K562 (cell line): ENCODE data around the gene NKG7. TPM values are rescaled to one million over a fixed set of nuclear protein-coding genes. Genes with fewer than 3 reads are reported as not detected.

Experiments
- BCLAF1 ChIP-seq, 2 experiments: fragments of 450-650 bp in 1 of 2; IDR thresholded peaks; 2 replicates each; pipeline ENCODE4 v1.6.1; 2011 to 2017; ENCODE audit warnings: low read depth in 2 of 2, antibody characterized with exemption in 1 of 2, borderline replicate concordance in 1 of 2, low read length in 1 of 2, mild to moderate bottlenecking in 1 of 2, mixed read lengths in 1 of 2; ENCODE audit not compliant: control insufficient read depth in 1 of 2
- CXXC5 ChIP-seq: fragments of 250-450 bp; sonication (Bioruptor Pico); IDR thresholded peaks from 2 replicates; pipeline ENCODE4 v1.8.0; 2022; ENCODE audit warnings: inconsistent platforms, mild to moderate bottlenecking, moderate library complexity
- GATA2 ChIP-seq: sonication (generic); formaldehyde crosslinking; IDR thresholded peaks from 2 replicates; pipeline ENCODE4 v1.4.0; 2020; ENCODE audit warnings: mild to moderate bottlenecking, missing genetic modification reagents
- SOX6 ChIP-seq: fragments of 450-650 bp; IDR thresholded peaks from 2 replicates; pipeline ENCODE4 v1.6.1; 2014; ENCODE audit warnings: mild to moderate bottlenecking
- TEAD1 ChIP-seq, 2 experiments: fragments of 450-650 bp in 1 of 2; sonication (generic) in 1 of 2; formaldehyde crosslinking; IDR thresholded peaks; 2 replicates each; pipeline versions ENCODE4 v1.4.0 to v1.8.0; 2020 to 2022; ENCODE audit warnings: mild to moderate bottlenecking in 2 of 2, missing genetic modification reagents in 1 of 2
- polyA plus RNA-seq, 8 experiments: library from polyadenylated mRNA; depleted of rRNA in 4 of 8; stranded (reverse) in 5 of 8; unstranded in 3 of 8; fragments of >200 nt; fragmentation: Nextera tagmentation in 2 of 8; fragmentation: Illumina TruSeq in 1 of 8; extraction: Ambion mirVana in 2 of 8; extraction: Trizol in 1 of 8; gene quantifications; 2 replicates each; pipeline versions ENCODE4 v1.2.1 to v1.2.3, GENCODE V29; 2011 to 2014; ENCODE audit warnings: inconsistent platforms in 1 of 8, missing spikeins in 1 of 8
- total RNA-seq, 7 experiments: library from RNA; depleted of rRNA in 6 of 7; stranded (reverse); fragments of >200 nt in 6 of 7; fragmentation: Illumina TruSeq in 2 of 7; extraction: Trizol in 2 of 7; gene quantifications; 2 replicates each; pipeline versions ENCODE4 v1.2.1 to v1.2.3, GENCODE V29; 2011 to 2021; ENCODE audit warnings: low replicate concordance in 1 of 7
- TF ChIP-seq, protein P1 (sequence below): fragments of 450-650 bp; IDR thresholded peaks from 2 replicates; pipeline ENCODE4 v1.6.1; 2016

NKG7 gene
- total and polyA plus RNA-seq, 9 of the 15 experiments (the other 6 are each of a cell fraction or from before 2014, with no cell fraction given), result 0.30 to 0.70 (median 0.51) TPM; not detected in 2

DNA sequence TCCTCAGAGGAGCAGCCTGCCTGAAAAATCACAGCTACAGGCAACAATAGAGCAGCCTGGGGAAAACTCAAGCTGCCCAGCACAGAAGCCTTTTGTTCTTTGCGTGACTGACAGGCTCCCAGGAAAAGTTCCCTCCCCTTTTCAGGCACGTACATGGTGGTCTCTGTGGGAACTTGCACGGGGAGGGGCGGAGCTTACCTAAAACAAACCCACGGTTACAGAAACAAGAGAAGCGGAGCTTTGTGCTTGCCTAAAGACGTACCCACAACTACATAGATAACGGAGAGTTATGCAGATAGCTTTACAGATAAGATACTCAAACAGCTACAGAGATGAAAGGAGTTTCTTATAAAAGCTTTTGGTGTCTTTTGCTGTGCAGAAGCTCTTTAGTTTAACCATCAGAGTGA, 17.7 kb downstream of the NKG7 start (continued):
- no peak for TF ChIP-seq BCLAF1 (IDR thresholded peaks at IDR 0.05; ENCODE audit: borderline replicate concordance in 1 of 2, control insufficient read depth in 1 of 2, low read depth in 2 of 2, low read length in 1 of 2)
- peak; percentile 50; the same call in 1 of the 2 replicates for TF ChIP-seq CXXC5 (CRISPR knock-in tag)
- TF ChIP-seq TEAD1 (CRISPR knock-in tag; IDR thresholded peaks at IDR 0.05), result 0 out of 4 replicates have a peak, but pooled peaks of 1 of the 2 experiments have one; percentile 53
- 0 out of 2 replicates have a peak, but pooled peaks have one; percentile 9 for TF ChIP-seq GATA2
- TF ChIP-seq, protein P1, sequence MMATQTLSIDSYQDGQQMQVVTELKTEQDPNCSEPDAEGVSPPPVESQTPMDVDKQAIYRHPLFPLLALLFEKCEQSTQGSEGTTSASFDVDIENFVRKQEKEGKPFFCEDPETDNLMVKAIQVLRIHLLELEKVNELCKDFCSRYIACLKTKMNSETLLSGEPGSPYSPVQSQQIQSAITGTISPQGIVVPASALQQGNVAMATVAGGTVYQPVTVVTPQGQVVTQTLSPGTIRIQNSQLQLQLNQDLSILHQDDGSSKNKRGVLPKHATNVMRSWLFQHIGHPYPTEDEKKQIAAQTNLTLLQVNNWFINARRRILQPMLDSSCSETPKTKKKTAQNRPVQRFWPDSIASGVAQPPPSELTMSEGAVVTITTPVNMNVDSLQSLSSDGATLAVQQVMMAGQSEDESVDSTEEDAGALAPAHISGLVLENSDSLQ, result peak; percentile 89
- TF ChIP-seq SOX6, result peak; percentile 52; the same call in 1 of the 2 replicates
